22Rv1 (cell line): ENCODE data around the gene ABO.

Source experiments
- CTCF ChIP-seq: fragments of 450-650 bp; IDR thresholded peaks from 2 replicates; pipeline ENCODE4 v1.5.1; 2017; ENCODE audit warnings: mild to moderate bottlenecking
- ZFX ChIP-seq: fragments of 450-650 bp; IDR thresholded peaks from 2 replicates; pipeline ENCODE4 v1.6.1; 2017; ENCODE audit warnings: antibody characterized with exemption, borderline replicate concordance

GRCh38 chr9:133227242-133227860, 47.6 kb downstream of the ABO start:
- TF ChIP-seq CTCF (no peak), ZFX (no peak)
